ENCODE measurements around the gene CEP350. TPM values are rescaled to one million over a fixed set of nuclear protein-coding genes. Genes with fewer than 3 reads are reported as not detected.

The CEP350 gene
- total RNA-seq, 3 donors from 2014 or later, result 79.0 to 124 (median 95.0) TPM

- Histone ChIP-seq H3K9me3 (no peaks in the 10 kb centered on the region), H3K27ac (peak overlapping the region; percentile 41 to 56), H3K27me3 (no peaks in the 10 kb centered on the region), H3K36me3 (no peaks in the 10 kb centered on the region), H3K4me3 (no peak overlapping the region), H3K4me1 (peaks cover 0 to 12% of the 10 kb centered on the region in 2 donors)
- TF ChIP-seq CTCF (IDR thresholded peaks at IDR 0.05) (no peak), POLR2AphosphoS5 (IDR thresholded peaks at IDR 0.05) (no peak), POLR2A (IDR thresholded peaks at IDR 0.05) (no peak)
- peak in 1 of 2 donors; percentile 73 for DNase-seq (ENCODE audit: low spot score in 2 of 2)
- intact Hi-C loops (cut with DNase I; ENCODE audit: low total_unique reads), result no loop called here
Measured at GRCh38 chr1:180157576-180158057, 203.0 kb downstream of the CEP350 start.

- Histone ChIP-seq H3K27me3 (no peaks in the 10 kb centered on the region), H3K9me3 (no peaks in the 10 kb centered on the region), H3K4me1 (peaks cover 0 to 12% of the 10 kb centered on the region in 2 donors), H3K36me3 (no peaks in the 10 kb centered on the region), H3K27ac (peak overlapping the region; percentile 41 to 56), H3K4me3 (no peak overlapping the region)
- intact Hi-C loops (cut with DNase I; ENCODE audit: low total_unique reads), result no loop called here
- no peak for DNase-seq (ENCODE audit: low spot score in 2 of 2)
- TF ChIP-seq POLR2A (IDR thresholded peaks at IDR 0.05) (no peak), POLR2AphosphoS5 (IDR thresholded peaks at IDR 0.05) (no peak), CTCF (IDR thresholded peaks at IDR 0.05) (no peak)
Measured at GRCh38 chr1:180158149-180159147, 203.8 kb downstream of the CEP350 start.

GRCh38 chr1:180160357-180160756 is 205.7 kb downstream of the CEP350 start:
- Histone ChIP-seq H3K27me3 (no peaks in the 10 kb centered on the region), H3K9me3 (no peaks in the 10 kb centered on the region), H3K4me3 (no peak overlapping the region), H3K36me3 (no peaks in the 10 kb centered on the region), H3K4me1 (peaks cover 0 to 19% of the 10 kb centered on the region in 2 donors), H3K27ac (peak overlapping the region in 1 of 2 donors; percentile 23)
- DNase-seq (ENCODE audit: low spot score in 2 of 2), result no peak
- TF ChIP-seq POLR2A (IDR thresholded peaks at IDR 0.05), result no peak
- no peak for TF ChIP-seq CTCF (IDR thresholded peaks at IDR 0.05)
- no peak for TF ChIP-seq POLR2AphosphoS5 (IDR thresholded peaks at IDR 0.05)
- intact Hi-C loops (cut with DNase I; ENCODE audit: low total_unique reads), result no loop called here

GRCh38 chr1:180163041-180163440 is 208.4 kb downstream of the CEP350 start:
- peaks cover 5 to 25% of the 10 kb centered on the region in 2 donors for H3K4me1 ChIP-seq
- TF ChIP-seq POLR2A (IDR thresholded peaks at IDR 0.05) (no peak), CTCF (IDR thresholded peaks at IDR 0.05) (no peak), POLR2AphosphoS5 (IDR thresholded peaks at IDR 0.05) (no peak)
- H3K27me3 ChIP-seq, result no peaks in the 10 kb centered on the region
- H3K27ac ChIP-seq, result peak overlapping the region in 1 of 2 donors; percentile 30
- H3K4me3 ChIP-seq, result no peak overlapping the region
- H3K9me3 ChIP-seq, result no peaks in the 10 kb centered on the region
- H3K36me3 ChIP-seq, result no peaks in the 10 kb centered on the region
- no peak for DNase-seq (ENCODE audit: low spot score in 2 of 2)
- intact Hi-C loops (cut with DNase I; ENCODE audit: low total_unique reads), result no loop called here

Other genes starting within 250 kb of the CEP350 start
- gene FAM163A, start 211.5 kb upstream of the CEP350 start, total RNA-seq, result not detected
- 10 to 100 TPM; 64.6 to 80.6 (median 65.1) TPM for gene TOR1AIP2, start 77.0 kb upstream of the CEP350 start, total RNA-seq
- gene TOR1AIP1, start 72.5 kb upstream of the CEP350 start, total RNA-seq, result 100 to 1,000 TPM in 1 of 3 donors, 10 to 100 TPM in 2; 55.7 to 112 (median 90.9) TPM
- gene QSOX1, start 200.1 kb downstream of the CEP350 start, total RNA-seq, result 10 to 100 TPM; 43.3 to 85.5 (median 67.5) TPM

Data from breast epithelium (tissue), 4 donors.